Fibroblast of lung (primary cell): Measurements from ENCODE around the gene TFE3. TPM values are rescaled to one million over a fixed set of nuclear protein-coding genes. Genes with fewer than 3 reads are reported as not detected.

Experiments used
- DNase-seq, 2 donors: peaks; one replicate each; pipeline versions ENCODE4 v3.0.0 to v3.0.0-alpha.2; 2010; ENCODE audit warnings: low read depth in 2 of 2
- H2AFZ ChIP-seq: 2 replicates; pipeline ENCODE4 v1.5.1; 2012; ENCODE audit warnings: low read length, control low read depth, inconsistent platforms
- H3K27ac ChIP-seq: 2 replicates; pipeline ENCODE4 v1.5.1; 2011; ENCODE audit warnings: low read length, control low read depth; ENCODE audit not compliant: insufficient read depth
- H3K27me3 ChIP-seq: 2 replicates; pipeline ENCODE4 v1.5.1; 2011; ENCODE audit warnings: mild to moderate bottlenecking, low read length; ENCODE audit not compliant: control insufficient read depth, insufficient read depth
- H3K36me3 ChIP-seq: 2 replicates; pipeline ENCODE4 v1.5.1; 2011; ENCODE audit warnings: low read length; ENCODE audit not compliant: control insufficient read depth, insufficient read depth
- H3K4me1 ChIP-seq: 2 replicates; pipeline ENCODE4 v1.5.1; 2011; ENCODE audit warnings: low read length; ENCODE audit not compliant: control insufficient read depth, insufficient read depth; ENCODE audit errors: extremely low read depth
- H3K4me2 ChIP-seq: 2 replicates; pipeline ENCODE4 v1.5.1; 2011; ENCODE audit warnings: low read length, control low read depth; ENCODE audit not compliant: insufficient read depth; ENCODE audit errors: extremely low read depth
- H3K4me3 ChIP-seq, 4 experiments: fragments of 200-600 bp in 1 of 4; sonication (generic) in 1 of 4; replicated peaks in 1 of 4; 2 replicates each; pipeline ENCODE4 v1.5.1; 2011 to 2016; ENCODE audit warnings: low read length in 4 of 4, low read depth in 3 of 4, mild to moderate bottlenecking in 3 of 4, control low read depth in 2 of 4, inconsistent platforms in 1 of 4, mixed read lengths in 1 of 4; ENCODE audit not compliant: insufficient read depth in 1 of 4; ENCODE audit errors: control extremely low read depth in 1 of 4
- H3K79me2 ChIP-seq: 2 replicates; pipeline ENCODE4 v1.5.1; 2012; ENCODE audit warnings: mild to moderate bottlenecking, low read length, inconsistent platforms; ENCODE audit not compliant: control insufficient read depth, insufficient read depth
- H3K9ac ChIP-seq: 2 replicates; pipeline ENCODE4 v1.5.1; 2011; ENCODE audit warnings: mild to moderate bottlenecking, low read length, control low read depth; ENCODE audit not compliant: insufficient read depth
- H3K9me3 ChIP-seq: 2 replicates; pipeline ENCODE4 v1.5.1; 2012; ENCODE audit warnings: low read depth, low read length; ENCODE audit not compliant: control insufficient read depth, insufficient read depth
- H4K20me1 ChIP-seq: 2 replicates; pipeline ENCODE4 v1.5.1; 2011; ENCODE audit warnings: low read length; ENCODE audit not compliant: control insufficient read depth, insufficient read depth; ENCODE audit errors: extremely low read depth
- CTCF ChIP-seq, 2 donors: IDR thresholded peaks in 1 of 2; conservative IDR thresholded peaks in 1 of 2; 1 replicate in 1 of 2; 2 replicates in 1 of 2; pipeline ENCODE4 v1.5.1; 2011 to 2012; ENCODE audit warnings: low read length in 2 of 2, control low read depth in 1 of 2, inconsistent platforms in 1 of 2, low read depth in 1 of 2, mild to moderate bottlenecking in 1 of 2
- EZH2 ChIP-seq: IDR thresholded peaks from 2 replicates; pipeline ENCODE4 v1.5.1; 2012; ENCODE audit warnings: low read length, control low read depth, mild to moderate bottlenecking; ENCODE audit errors: missing control alignments
- polyA plus RNA-seq, 2 donors: library from polyadenylated mRNA; depleted of rRNA in 1 of 2; stranded (reverse) in 1 of 2; unstranded in 1 of 2; fragments of >200 nt; gene quantifications; 2 replicates each; pipeline ENCODE4 v1.2.1, GENCODE V29; 2011 to 2012; ENCODE audit warnings: missing spikeins in 1 of 2
- total RNA-seq: library from RNA; depleted of rRNA; stranded (reverse); fragments of >200 nt; gene quantifications from 2 replicates; pipeline ENCODE4 v1.2.1, GENCODE V29; 2014

The TFE3 gene
- total and polyA plus RNA-seq, 2 donors (not counting 1 experiment from before 2014, with no cell fraction given): 18.9 to 36.8 TPM

GRCh38 chrX:49041744-49042580, 1.2 kb downstream of the TFE3 start:
- DNase-seq: peak; percentile 56 to 69
- peaks cover 19% of the 10 kb centered on the region for H3K36me3 ChIP-seq
- H3K4me3 ChIP-seq: peak overlapping the region; percentile 72 to 94 (median 76)
- peaks cover 47% of the 10 kb centered on the region for H3K79me2 ChIP-seq
- peaks cover 9% of the 10 kb centered on the region for H3K4me1 ChIP-seq
- no peak for TF ChIP-seq EZH2
- TF ChIP-seq CTCF (conservative IDR thresholded peaks at IDR 0.05 in 1 of 2, IDR thresholded peaks at IDR 0.05 in 1 of 2; ENCODE audit: low read depth in 1 of 2, low read length in 2 of 2): no peak
- H3K27me3 ChIP-seq: no peaks in the 10 kb centered on the region
- H3K4me2 ChIP-seq: peak overlapping the region; percentile 92
- H4K20me1 ChIP-seq: no peaks in the 10 kb centered on the region
- H3K9ac ChIP-seq: peak overlapping the region; percentile 85
- no peak overlapping the region for H2AFZ ChIP-seq
- peak overlapping the region; percentile 92 for H3K27ac ChIP-seq
- H3K9me3 ChIP-seq: no peaks in the 10 kb centered on the region

- peak overlapping the region; percentile 30 for H3K9ac ChIP-seq
- no peak overlapping the region for H2AFZ ChIP-seq
- peak overlapping the region; percentile 77 for H3K27ac ChIP-seq
- peaks cover 47% of the 10 kb centered on the region for H3K79me2 ChIP-seq
- peak overlapping the region; percentile 85 for H3K4me2 ChIP-seq
- TF ChIP-seq EZH2: no peak
- TF ChIP-seq CTCF (conservative IDR thresholded peaks at IDR 0.05 in 1 of 2, IDR thresholded peaks at IDR 0.05 in 1 of 2; ENCODE audit: low read depth in 1 of 2, low read length in 2 of 2): no peak
- H3K9me3 ChIP-seq: no peaks in the 10 kb centered on the region
- peak overlapping the region; percentile 36 to 76 (median 54) for H3K4me3 ChIP-seq
- no peaks in the 10 kb centered on the region for H4K20me1 ChIP-seq
- H3K4me1 ChIP-seq: peaks cover 9% of the 10 kb centered on the region
- DNase-seq: peak; percentile 23 to 30
- H3K36me3 ChIP-seq: peaks cover 19% of the 10 kb centered on the region
- no peaks in the 10 kb centered on the region for H3K27me3 ChIP-seq
These were observed 2.7 kb downstream of the TFE3 start for GRCh38 chrX:49040376-49040955.

- Histone ChIP-seq H3K36me3 (peaks cover 19% of the 10 kb centered on the region), H3K4me3 (peak overlapping the region; percentile 36 to 76 (median 54)), H2AFZ (no peak overlapping the region), H3K4me1 (peaks cover 9% of the 10 kb centered on the region), H3K79me2 (peaks cover 47% of the 10 kb centered on the region), H4K20me1 (no peaks in the 10 kb centered on the region), H3K27ac (peak overlapping the region; percentile 77), H3K9ac (peak overlapping the region; percentile 46), H3K27me3 (no peaks in the 10 kb centered on the region), H3K4me2 (peak overlapping the region; percentile 85), H3K9me3 (no peaks in the 10 kb centered on the region)
- TF ChIP-seq CTCF (conservative IDR thresholded peaks at IDR 0.05 in 1 of 2, IDR thresholded peaks at IDR 0.05 in 1 of 2; ENCODE audit: low read depth in 1 of 2, low read length in 2 of 2) (peak in 1 of 2 donors; percentile 16), EZH2 (no peak)
- peak; percentile 93 to 95 for DNase-seq
These were observed 3.4 kb downstream of the TFE3 start for GRCh38 chrX:49039598-49040375.
